Neural cell (in vitro differentiated cells): ENCODE data around the gene MYO6.

Experiments used
- EP300 ChIP-seq: fragments of 450-650 bp; conservative IDR thresholded peaks from 2 replicates; pipeline ENCODE4 v1.6.1; 2014; ENCODE audit warnings: antibody characterized with exemption, mild to moderate bottlenecking, moderate library complexity; ENCODE audit not compliant: poor library complexity, severe bottlenecking
- POLR2AphosphoS5 ChIP-seq: IDR thresholded peaks from 2 replicates; pipeline ENCODE4 v1.6.1; 2012
- RAD21 ChIP-seq: fragments of 450-650 bp; conservative IDR thresholded peaks from 2 replicates; pipeline ENCODE4 v1.6.1; 2014; ENCODE audit warnings: antibody characterized with exemption, mild to moderate bottlenecking, moderate library complexity
- TF ChIP-seq, protein P1 (sequence below): fragments of 450-650 bp; IDR thresholded peaks from 2 replicates; pipeline ENCODE4 v1.5.1; 2014; ENCODE audit warnings: antibody characterized with exemption, mild to moderate bottlenecking, moderate library complexity; ENCODE audit not compliant: poor library complexity, severe bottlenecking

DNA sequence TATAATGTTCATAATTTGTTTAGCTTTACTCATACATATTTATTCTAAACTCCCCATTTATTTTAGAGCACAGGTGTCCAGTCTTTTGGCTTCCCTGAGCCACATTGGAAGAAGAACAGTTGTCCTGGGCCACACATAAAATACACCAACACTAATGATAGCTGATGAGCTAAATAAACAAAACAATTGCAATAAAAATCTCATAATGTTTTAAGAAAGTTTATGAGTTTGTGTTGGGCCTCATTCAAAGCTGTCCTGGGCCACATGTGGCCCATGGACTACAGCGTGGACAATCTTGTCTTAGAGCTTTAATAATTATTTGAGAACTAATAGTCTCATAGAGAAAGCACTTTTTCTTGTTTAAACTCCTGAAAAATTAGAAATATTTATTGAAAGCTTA, 131.3 kb downstream of the MYO6 start:
- TF ChIP-seq, protein P1, sequence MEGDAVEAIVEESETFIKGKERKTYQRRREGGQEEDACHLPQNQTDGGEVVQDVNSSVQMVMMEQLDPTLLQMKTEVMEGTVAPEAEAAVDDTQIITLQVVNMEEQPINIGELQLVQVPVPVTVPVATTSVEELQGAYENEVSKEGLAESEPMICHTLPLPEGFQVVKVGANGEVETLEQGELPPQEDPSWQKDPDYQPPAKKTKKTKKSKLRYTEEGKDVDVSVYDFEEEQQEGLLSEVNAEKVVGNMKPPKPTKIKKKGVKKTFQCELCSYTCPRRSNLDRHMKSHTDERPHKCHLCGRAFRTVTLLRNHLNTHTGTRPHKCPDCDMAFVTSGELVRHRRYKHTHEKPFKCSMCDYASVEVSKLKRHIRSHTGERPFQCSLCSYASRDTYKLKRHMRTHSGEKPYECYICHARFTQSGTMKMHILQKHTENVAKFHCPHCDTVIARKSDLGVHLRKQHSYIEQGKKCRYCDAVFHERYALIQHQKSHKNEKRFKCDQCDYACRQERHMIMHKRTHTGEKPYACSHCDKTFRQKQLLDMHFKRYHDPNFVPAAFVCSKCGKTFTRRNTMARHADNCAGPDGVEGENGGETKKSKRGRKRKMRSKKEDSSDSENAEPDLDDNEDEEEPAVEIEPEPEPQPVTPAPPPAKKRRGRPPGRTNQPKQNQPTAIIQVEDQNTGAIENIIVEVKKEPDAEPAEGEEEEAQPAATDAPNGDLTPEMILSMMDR: no peak
- TF ChIP-seq POLR2AphosphoS5 (no peak), EP300 (no peak), RAD21 (no peak)
